Right lobe of liver (tissue), 4 donors: Measurements from ENCODE around the gene ABHD12B.

Experiments used
- POLR2A ChIP-seq: fragments of 450-650 bp; IDR thresholded peaks from one replicate; pipeline ENCODE4 v1.6.1; 2017; ENCODE audit warnings: antibody characterized with exemption, mild to moderate bottlenecking
- TF ChIP-seq, protein P1 (sequence below), 4 donors: fragments of 200-600 bp in 3 of 4; fragments of 450-650 bp in 1 of 4; IDR thresholded peaks; one replicate each; pipeline versions ENCODE4 v1.5.1 to v1.8.0; 2016 to 2022; ENCODE audit warnings: antibody characterized with exemption in 4 of 4, mild to moderate bottlenecking in 2 of 4
- donor health status: DM: no; HTN: no; CAD: no.
- donor health status: DM: no; HTN: no; CAD: no.
- donor health status: DM: no; HTN: yes; CAD: no.

- no peak for TF ChIP-seq POLR2A
- TF ChIP-seq, protein P1, sequence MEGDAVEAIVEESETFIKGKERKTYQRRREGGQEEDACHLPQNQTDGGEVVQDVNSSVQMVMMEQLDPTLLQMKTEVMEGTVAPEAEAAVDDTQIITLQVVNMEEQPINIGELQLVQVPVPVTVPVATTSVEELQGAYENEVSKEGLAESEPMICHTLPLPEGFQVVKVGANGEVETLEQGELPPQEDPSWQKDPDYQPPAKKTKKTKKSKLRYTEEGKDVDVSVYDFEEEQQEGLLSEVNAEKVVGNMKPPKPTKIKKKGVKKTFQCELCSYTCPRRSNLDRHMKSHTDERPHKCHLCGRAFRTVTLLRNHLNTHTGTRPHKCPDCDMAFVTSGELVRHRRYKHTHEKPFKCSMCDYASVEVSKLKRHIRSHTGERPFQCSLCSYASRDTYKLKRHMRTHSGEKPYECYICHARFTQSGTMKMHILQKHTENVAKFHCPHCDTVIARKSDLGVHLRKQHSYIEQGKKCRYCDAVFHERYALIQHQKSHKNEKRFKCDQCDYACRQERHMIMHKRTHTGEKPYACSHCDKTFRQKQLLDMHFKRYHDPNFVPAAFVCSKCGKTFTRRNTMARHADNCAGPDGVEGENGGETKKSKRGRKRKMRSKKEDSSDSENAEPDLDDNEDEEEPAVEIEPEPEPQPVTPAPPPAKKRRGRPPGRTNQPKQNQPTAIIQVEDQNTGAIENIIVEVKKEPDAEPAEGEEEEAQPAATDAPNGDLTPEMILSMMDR (IDR thresholded peaks at IDR 0.05), result peak; percentile 54 to 79 (median 74)
Observed at GRCh38 chr14:50860478-50861086, 11.3 kb upstream of the ABHD12B start.
